Measurements from ENCODE around the gene XYLT1.

XYLT1 gene

GRCh38 chr16:17416461-17417311, 54.1 kb downstream of the XYLT1 start:
- DNase-seq (ENCODE audit: low spot score): peak; percentile 88
- peak; percentile 28 for TF ChIP-seq CTCF (IDR thresholded peaks at IDR 0.05; ENCODE audit: borderline replicate concordance, control extremely low read depth, extremely low read depth, insufficient read depth, missing control alignments)
- in situ Hi-C loops (cut with MboI; ENCODE audit: low sequenced_read_pairs, unreplicated experiment): no loop called here

- in situ Hi-C loops (cut with MboI; ENCODE audit: low sequenced_read_pairs, unreplicated experiment): no loop called here
- no peak for TF ChIP-seq CTCF (IDR thresholded peaks at IDR 0.05; ENCODE audit: borderline replicate concordance, control extremely low read depth, extremely low read depth, insufficient read depth, missing control alignments)
- DNase-seq (ENCODE audit: low spot score): no peak
Measured at GRCh38 chr16:17414916-17415315, 55.8 kb downstream of the XYLT1 start.

- in situ Hi-C loops (cut with MboI; ENCODE audit: low sequenced_read_pairs, unreplicated experiment): no loop called here
- peak; percentile 44 for DNase-seq (ENCODE audit: low spot score)
- TF ChIP-seq CTCF (IDR thresholded peaks at IDR 0.05; ENCODE audit: borderline replicate concordance, control extremely low read depth, extremely low read depth, insufficient read depth, missing control alignments): no peak
Measured at GRCh38 chr16:17414421-17414820, 56.3 kb downstream of the XYLT1 start.

GRCh38 chr16:17413508-17413907, 57.3 kb downstream of the XYLT1 start:
- in situ Hi-C loops (cut with MboI; ENCODE audit: low sequenced_read_pairs, unreplicated experiment): no loop called here
- no peak for TF ChIP-seq CTCF (IDR thresholded peaks at IDR 0.05; ENCODE audit: borderline replicate concordance, control extremely low read depth, extremely low read depth, insufficient read depth, missing control alignments)
- DNase-seq (ENCODE audit: low spot score): no peak

GRCh38 chr16:17412791-17413190, 58.0 kb downstream of the XYLT1 start:
- no peak for TF ChIP-seq CTCF (IDR thresholded peaks at IDR 0.05; ENCODE audit: borderline replicate concordance, control extremely low read depth, extremely low read depth, insufficient read depth, missing control alignments)
- DNase-seq (ENCODE audit: low spot score): no peak
- in situ Hi-C loops (cut with MboI; ENCODE audit: low sequenced_read_pairs, unreplicated experiment): no loop called here

- no peak for TF ChIP-seq CTCF (IDR thresholded peaks at IDR 0.05; ENCODE audit: borderline replicate concordance, control extremely low read depth, extremely low read depth, insufficient read depth, missing control alignments)
- no peak for DNase-seq (ENCODE audit: low spot score)
- in situ Hi-C loops (cut with MboI; ENCODE audit: low sequenced_read_pairs, unreplicated experiment): no loop called here
Measured at GRCh38 chr16:17412221-17412620, 58.5 kb downstream of the XYLT1 start.
